ENCODE data around the gene PLEKHM1. TPM values are rescaled to one million over a fixed set of nuclear protein-coding genes. Genes with fewer than 3 reads are reported as not detected.

The PLEKHM1 gene
- total RNA-seq, 1 donor from 2014 or later, result 62.4 TPM

DNA sequence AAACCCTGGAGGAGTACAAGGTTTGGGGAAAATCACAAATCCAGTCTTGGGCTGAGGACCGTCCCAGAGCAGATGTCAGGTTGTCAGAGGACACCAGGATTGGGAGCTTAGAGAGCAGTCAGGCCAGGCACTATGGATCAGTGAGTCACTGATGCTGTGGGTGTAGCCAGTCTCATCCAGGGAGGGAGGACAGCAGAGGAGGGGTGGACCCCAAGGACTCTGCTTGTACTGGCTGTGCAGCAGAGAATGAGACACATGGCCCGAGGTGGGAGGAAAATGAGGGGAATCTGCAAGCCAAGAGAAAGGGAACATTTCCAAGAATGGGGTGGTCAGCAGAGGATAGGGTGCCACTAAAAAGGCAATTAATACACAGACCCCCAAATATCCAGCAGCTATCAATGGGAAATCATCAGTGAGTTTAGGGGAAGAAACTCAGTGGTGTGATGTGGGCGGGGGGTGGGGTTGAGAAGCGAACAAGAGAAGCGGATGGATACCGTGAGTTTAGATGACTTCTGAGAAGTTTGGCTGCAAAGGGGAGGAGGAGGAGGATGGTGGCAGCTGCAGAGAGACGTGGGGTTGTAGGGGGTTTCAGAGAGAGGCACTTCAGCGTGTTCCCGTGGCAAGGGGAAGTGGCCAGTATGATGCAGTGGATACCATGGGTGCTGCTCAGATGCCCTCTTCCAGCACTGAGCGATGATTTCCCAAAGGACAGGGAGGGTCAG lies 101.8 kb downstream of the PLEKHM1 start:
- DNase-seq (no peak), ATAC-seq (ENCODE audit: low read depth) (no peak)
- Mint-ChIP-seq H3K36me3 (ENCODE audit: low read depth) (peaks cover 5% of the 10 kb centered on the region), H3K27me3 (peaks cover 8% of the 10 kb centered on the region), H3K4me3 (no peak overlapping the region), H3K4me1 (peaks cover 6% of the 10 kb centered on the region), H3K9me3 (no peaks in the 10 kb centered on the region), H3K27ac (no peak overlapping the region)
- ChIA-PET POLR2A (no interaction called here), CTCF (interaction anchor here (1.1 to 6.7 kb wide), 5 partner anchors 82 to 191 kb away, joined by 3 to 167 read pairs (median 6); partner anchors contain the start of gene FMNL1)
- intact Hi-C loops (cut with micrococcal nuclease), result loop anchor here (5.0 kb wide), 1 partner anchor 56 kb away; no protein-coding TSS in a partner anchor
- TF ChIP-seq, protein P1, sequence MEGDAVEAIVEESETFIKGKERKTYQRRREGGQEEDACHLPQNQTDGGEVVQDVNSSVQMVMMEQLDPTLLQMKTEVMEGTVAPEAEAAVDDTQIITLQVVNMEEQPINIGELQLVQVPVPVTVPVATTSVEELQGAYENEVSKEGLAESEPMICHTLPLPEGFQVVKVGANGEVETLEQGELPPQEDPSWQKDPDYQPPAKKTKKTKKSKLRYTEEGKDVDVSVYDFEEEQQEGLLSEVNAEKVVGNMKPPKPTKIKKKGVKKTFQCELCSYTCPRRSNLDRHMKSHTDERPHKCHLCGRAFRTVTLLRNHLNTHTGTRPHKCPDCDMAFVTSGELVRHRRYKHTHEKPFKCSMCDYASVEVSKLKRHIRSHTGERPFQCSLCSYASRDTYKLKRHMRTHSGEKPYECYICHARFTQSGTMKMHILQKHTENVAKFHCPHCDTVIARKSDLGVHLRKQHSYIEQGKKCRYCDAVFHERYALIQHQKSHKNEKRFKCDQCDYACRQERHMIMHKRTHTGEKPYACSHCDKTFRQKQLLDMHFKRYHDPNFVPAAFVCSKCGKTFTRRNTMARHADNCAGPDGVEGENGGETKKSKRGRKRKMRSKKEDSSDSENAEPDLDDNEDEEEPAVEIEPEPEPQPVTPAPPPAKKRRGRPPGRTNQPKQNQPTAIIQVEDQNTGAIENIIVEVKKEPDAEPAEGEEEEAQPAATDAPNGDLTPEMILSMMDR (IDR thresholded peaks at IDR 0.05), result no peak

DNA sequence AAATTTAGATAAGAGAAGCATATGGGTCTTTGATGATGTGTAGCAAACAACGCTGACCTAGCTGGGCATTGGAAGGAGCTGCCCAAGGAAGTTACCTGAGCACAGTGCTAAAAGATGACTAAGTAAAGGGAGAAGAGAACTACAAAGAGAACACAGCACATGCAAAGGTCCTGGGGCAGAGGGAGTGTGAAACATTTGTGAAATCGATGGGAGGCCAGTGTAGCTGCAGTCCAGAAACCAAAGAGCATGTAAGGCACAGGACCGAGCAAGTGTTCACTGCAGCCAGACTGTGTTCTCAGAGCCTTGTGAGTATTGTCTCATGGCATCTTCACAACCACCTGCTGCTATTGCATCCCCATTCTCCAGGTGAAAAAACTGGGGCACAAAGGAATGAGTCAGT lies 102.8 kb downstream of the PLEKHM1 start:
- DNase-seq (no peak), ATAC-seq (ENCODE audit: low read depth) (no peak)
- H3K36me3 Mint-ChIP-seq (ENCODE audit: low read depth), result no peaks in the 10 kb centered on the region
- CTCF ChIA-PET, result interaction anchor here (1.1 to 6.7 kb wide), 6 partner anchors 81 to 190 kb away, joined by 3 to 167 read pairs (median 7); partner anchors contain the start of gene FMNL1
- intact Hi-C loops (cut with micrococcal nuclease), result loop anchor here (5.0 kb wide), 1 partner anchor 55 kb away; no protein-coding TSS in a partner anchor
- H3K4me3 Mint-ChIP-seq, result no peak overlapping the region
- H3K27ac Mint-ChIP-seq, result no peak overlapping the region
- no peaks in the 10 kb centered on the region for H3K9me3 Mint-ChIP-seq
- peaks cover 6% of the 10 kb centered on the region for H3K4me1 Mint-ChIP-seq
- POLR2A ChIA-PET, result interaction anchor here (0.7 kb wide), 1 partner anchor 169 kb away, joined by 9 read pairs; no protein-coding TSS in a partner anchor
- peaks cover 8% of the 10 kb centered on the region for H3K27me3 Mint-ChIP-seq
- TF ChIP-seq, protein P1 (IDR thresholded peaks at IDR 0.05), result no peak

DNA sequence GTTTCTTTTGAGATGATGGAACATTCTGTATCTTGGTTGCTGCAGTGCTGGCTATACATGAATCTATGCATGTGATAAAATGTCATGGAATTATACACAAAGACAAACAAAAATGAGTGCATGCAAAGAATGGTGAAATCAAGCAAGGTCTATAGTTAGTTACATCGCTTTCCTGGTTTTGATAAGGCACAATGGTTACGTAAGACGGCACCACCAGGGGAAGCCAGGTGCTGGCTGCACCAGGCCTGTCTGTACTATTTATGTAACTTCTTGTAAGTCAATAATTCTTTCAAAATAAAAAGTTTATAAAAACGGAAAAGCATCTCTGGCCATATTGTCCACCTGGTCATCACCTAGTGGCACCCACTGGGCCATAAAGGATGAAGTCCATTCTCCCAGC lies 104.3 kb downstream of the PLEKHM1 start:
- ATAC-seq (ENCODE audit: low read depth) (no peak), DNase-seq (no peak)
- TF ChIP-seq, protein P1 (IDR thresholded peaks at IDR 0.05), result no peak
- H3K27ac Mint-ChIP-seq, result no peak overlapping the region
- no peaks in the 10 kb centered on the region for H3K36me3 Mint-ChIP-seq (ENCODE audit: low read depth)
- no peaks in the 10 kb centered on the region for H3K9me3 Mint-ChIP-seq
- H3K27me3 Mint-ChIP-seq, result peaks cover 8% of the 10 kb centered on the region
- ChIA-PET CTCF (interaction anchor here (1.0 to 6.7 kb wide), 21 partner anchors 13 to 171 kb away, joined by 3 to 167 read pairs (median 8); partner anchors contain the start of genes FMNL1 and MAP3K14), POLR2A (interaction anchor here (1.0 to 2.7 kb wide), 5 partner anchors 70 to 167 kb away, joined by 3 to 34 read pairs (median 6); partner anchors contain the start of genes MAP3K14 and SPATA32)
- no peak overlapping the region for H3K4me3 Mint-ChIP-seq
- intact Hi-C loops (cut with micrococcal nuclease), result loop anchor here (5.0 kb wide), 1 partner anchor 54 kb away; no protein-coding TSS in a partner anchor
- peaks cover 6% of the 10 kb centered on the region for H3K4me1 Mint-ChIP-seq

Other genes starting within 250 kb of the PLEKHM1 start
- 0.27 and 0.39 TPM in 2 replicates for gene SPATA32, start 228.6 kb downstream of the PLEKHM1 start, total RNA-seq
- 81.2 and 88.6 TPM in 2 replicates for gene MAP3K14, start 173.7 kb downstream of the PLEKHM1 start, total RNA-seq
- 64.5 and 75.7 TPM in 2 replicates for gene ARHGAP27, start 57.9 kb downstream of the PLEKHM1 start, total RNA-seq